GM19023 (cell line): ENCODE measurements around the gene CHAD.
A peak's percentile ranks its signal among the peaks of the same experiment; 100 is the strongest.

Source experiments
- ATAC-seq: cut with Tn5 transposase; IDR thresholded peaks from one replicate; pipeline ENCODE4 v1.9.1; 2021; ENCODE audit warnings: mild to moderate bottlenecking, moderate library complexity; ENCODE audit not compliant: unreplicated experiment

The CHAD gene, protein sequence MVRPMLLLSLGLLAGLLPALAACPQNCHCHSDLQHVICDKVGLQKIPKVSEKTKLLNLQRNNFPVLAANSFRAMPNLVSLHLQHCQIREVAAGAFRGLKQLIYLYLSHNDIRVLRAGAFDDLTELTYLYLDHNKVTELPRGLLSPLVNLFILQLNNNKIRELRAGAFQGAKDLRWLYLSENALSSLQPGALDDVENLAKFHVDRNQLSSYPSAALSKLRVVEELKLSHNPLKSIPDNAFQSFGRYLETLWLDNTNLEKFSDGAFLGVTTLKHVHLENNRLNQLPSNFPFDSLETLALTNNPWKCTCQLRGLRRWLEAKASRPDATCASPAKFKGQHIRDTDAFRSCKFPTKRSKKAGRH

DNA sequence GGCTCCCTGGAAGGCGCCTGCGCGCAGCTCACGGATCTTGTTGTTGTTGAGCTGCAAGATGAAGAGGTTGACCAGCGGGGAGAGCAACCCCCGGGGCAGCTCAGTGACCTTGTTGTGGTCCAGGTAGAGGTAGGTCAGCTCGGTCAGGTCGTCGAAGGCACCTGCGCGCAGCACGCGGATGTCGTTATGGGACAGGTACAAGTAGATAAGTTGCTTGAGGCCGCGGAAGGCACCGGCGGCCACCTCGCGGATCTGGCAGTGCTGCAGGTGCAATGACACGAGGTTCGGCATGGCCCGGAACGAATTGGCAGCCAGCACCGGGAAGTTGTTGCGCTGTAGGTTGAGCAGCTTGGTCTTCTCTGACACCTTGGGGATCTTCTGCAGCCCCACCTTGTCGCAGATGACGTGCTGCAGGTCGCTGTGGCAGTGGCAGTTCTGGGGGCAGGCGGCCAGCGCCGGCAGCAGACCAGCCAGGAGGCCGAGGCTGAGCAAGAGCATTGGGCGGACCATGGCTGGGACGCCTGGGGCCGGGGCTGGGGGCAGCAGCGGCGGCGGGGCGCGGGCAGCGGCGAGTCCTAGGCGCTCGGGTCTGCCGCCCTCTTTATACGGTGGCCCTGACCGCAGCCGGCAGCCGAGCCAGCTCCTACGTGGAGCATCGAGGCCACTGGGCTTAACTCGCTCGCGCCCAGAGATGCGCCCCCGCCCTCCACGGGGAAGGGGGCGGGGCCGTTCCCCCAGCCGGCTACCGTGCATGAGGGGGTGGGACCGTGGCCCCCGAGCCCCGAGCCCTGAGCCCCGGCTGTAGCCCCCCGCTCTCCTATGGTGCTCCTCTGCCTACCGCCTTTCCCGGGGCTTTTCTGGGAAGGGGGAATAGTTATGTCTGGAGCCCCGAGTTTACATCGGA lies at the start of gene CHAD:
Gene CHAD (minus strand): TSS at position 577 of the 904 bp plus-strand sequence. CDS start 67 bp downstream, at position 510.
- no peak for ATAC-seq

DNA sequence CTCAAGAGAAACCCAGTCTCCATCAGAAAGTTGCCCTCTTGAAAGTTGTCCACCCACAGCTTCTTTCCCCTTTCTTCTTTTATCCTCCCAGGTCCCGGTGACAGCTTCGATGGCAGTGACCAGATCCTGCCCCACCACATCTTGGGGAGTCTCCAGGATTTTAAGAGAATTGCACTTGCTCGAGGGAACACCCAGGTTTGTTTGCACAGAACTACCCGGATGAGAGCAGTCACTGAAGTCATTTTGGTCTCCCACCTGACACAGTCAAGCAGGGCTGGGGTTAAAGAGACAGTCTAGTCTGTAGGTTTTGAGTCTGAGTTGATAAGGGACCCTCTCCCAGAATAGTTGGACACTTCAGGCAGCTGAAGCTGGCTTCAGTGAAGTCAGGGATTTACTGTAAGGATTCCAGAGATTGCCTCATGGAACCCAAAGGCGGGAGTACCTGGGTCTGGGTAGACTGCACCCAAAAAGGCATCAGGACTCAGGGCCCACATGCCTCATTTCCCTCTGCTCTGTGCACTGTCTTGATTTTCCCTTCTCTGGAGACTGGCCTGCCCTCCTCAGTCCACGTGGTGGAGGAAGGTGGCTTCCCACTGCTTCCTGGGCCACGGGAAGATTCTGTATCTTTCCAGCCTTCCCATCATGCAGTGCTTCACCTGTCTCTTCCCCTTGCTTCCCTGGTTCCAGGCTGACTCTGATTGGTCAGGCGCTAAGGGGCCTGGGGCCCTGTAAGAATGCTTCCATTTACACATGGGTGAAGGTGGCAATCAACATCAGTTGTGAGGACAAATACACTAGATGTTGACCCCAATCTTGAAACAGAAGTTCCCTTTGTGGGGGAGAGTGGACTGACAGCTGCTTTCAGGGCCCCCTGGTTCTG lies 49.1 kb upstream of the CHAD start:
- ATAC-seq, result no peak

DNA sequence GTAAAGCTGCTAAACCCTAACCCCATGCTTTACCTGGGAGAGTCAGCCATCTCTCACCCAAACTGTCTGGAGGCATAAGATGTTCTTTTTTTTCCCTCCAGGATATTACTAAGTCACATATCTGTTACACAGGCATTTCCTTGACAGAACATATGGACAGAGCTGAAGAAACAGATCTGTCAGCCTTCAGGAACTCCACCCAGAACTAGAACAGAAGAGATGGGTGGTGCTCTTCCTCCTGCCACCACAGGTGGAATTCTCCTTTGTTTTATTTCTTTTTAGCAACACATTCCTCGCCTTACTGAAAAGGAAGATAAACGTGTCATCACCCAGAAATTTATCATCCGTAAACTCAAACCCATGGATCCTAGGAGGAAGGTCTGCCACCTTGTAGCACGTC lies 48.3 kb upstream of the CHAD start:
- no peak for ATAC-seq

DNA sequence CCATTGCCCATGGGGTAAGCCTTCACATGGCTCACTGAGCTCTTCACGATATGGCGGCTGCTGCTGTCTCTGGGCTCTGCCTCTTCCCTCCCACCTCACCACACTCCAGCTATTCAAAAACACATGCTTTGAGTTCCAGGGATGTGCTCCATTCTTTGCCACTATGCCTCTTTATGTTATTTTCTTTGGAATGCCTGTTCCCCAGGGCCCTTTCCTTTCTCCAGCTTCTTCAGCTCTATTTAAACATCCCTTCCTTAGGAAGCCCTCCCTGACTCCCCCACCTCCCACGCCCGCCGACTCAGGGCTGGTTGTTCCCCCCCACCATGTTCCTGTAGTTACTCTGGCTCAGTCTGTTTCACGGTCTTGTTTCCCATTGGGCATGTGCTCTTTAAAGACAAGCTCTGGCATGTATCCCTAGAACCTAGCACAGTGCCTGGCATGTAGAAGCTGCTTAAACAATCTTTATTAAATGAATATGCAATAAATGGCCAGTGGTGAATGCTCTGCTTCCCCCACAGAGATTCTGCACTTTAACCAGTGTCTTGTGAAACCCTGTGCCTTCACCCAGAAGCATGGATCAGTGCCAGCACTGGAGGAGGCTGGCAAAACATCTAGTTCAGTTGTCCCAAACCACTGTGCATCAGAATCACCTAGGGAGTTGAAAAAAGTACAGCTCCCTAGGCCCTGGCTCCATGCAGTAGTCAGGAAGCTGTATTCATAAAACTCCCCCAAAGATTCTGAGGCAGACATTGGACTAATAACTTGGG lies 46.4 kb upstream of the CHAD start:
- no peak for ATAC-seq

DNA sequence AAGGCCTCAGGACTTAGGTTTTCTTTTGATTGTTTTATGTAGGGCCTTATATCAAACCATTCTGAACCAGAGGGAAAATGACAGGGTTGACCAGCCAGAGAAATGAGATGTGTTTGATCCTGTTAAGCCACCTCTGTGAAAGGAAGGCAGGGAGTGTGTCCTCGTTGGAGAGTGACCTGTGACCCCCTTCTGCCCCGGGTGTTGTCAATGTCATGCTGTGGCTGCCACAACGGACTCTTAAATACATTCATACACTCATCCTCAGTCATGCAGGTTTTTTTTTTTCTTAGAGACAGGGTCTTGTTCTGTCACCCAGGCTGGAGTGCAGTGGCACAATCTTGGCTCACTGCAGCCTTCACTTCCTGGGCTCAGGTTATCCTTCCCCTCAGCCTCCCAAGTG lies 45.7 kb upstream of the CHAD start:
- no peak for ATAC-seq

DNA sequence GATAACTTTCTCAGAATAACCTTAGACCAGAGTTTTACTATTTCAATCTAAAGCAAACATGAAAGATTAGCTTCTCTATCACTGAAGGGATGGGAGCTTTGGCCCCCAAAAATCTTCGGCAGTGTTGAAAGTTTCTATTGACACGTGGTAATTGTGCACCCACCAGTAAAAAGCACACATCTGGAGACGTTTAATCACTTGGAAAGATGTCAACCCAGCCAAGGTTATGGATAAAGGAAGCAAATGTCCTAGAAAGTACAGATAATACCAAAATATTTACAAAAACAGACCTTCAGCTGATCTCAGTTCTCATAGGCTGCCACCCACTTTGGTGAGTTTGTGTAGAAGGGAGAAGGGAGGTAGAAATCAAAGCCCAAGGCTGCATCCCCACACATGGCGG lies 44.8 kb upstream of the CHAD start:
- ATAC-seq, result no peak

DNA sequence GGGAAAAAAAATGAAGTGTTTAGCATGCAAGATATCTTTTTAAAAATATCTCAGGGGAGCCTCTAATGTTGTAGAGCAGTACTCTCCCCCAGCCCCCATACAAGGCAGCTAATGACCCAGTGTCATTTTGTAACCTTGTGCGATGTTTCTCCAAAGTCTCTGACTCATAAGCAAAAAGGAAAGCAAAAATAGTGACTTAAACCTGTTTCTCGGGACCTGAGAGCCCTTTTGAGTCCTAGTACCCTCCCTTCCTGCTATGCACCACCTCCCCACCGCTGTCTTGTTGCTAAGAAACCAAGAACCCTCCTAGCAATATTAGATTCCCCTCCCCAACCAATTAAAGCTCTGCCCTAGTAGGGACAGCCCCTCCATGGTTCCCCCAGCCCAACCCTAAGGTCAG lies 42.4 kb upstream of the CHAD start:
- ATAC-seq, result peak; percentile 79

DNA sequence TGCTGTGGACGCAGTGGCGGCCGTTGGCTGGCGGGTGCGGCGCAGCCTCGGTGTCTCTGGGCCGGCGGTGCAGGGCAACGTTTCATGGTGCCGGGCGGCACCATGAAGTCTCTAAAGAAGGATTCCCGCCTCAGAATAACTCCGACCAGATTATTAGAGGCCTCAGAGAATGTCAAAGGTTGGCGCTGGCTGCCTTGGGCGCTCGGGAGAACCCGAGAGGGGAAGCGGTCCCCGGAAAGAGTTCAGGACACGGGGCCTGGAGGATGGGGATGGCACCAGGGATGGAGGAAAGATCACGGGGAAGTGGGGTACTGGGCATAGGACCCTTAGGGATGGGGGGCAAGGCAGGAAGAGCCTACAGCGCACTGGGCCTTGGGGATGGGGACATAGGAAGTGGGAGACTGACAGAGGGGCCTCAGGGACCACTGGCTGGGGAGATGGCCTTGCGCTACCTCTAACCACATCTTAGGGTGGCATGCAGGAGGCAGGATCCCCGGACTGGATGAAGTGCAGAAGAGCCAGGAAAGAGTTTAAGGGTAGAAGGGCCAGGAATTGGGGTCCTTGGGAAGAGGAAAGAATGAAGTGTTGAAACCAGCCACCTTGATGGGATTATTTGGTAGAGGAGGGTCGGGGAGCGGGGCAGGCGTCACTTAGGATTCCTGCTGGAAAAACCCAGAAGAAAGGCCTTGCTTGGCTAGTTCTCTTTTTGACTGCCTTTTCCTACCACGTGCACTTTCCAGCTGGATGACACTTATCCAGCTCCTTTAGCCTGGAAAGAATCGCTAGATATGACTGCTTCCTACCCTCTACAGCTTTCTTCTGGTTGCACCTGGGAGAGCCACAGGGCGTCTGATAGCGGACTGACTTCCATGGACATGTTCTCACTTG lies 40.1 kb upstream of the CHAD start:
- ATAC-seq, result no peak

DNA sequence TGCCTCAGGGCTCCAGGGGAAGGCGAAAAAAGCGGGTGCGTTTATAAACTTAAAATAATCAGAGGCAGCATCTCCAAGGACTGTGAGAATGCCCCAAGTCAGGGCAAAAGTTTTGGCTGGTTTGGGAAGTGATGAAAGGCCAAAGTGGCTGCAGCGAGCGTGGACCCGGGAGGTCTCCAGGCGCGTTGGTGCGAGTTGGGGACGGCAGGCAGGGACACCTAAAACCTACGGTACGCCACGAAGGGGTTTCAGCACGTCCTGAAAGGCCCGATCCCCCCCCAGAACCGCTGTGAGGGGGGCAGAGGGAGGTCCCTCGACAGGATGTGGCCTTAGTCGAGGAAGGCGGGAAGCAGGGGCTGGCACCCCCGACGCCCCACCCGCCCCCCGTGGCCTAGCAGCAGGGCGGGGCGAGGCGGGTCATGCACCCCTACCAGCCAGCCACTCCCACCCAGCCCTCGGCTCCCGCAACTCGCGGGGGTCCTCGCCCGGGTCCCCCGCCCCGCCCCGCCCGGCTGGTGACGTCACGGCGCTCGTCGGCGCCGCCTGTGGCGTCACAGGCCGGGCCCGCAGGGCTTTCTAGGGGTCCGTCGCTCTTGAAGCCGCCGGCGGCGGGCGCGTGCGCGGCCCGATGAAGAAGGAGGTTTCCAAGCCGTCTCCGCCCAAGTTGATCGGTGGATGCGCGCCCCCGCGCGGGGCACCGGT lies 39.3 kb upstream of the CHAD start, which contains the start of gene MYCBPAP:
Gene MYCBPAP (plus strand): TSS at position 569 of the 702 bp plus-strand sequence. CDS start 236 bp downstream, outside the sequence.
- no peak for ATAC-seq

DNA sequence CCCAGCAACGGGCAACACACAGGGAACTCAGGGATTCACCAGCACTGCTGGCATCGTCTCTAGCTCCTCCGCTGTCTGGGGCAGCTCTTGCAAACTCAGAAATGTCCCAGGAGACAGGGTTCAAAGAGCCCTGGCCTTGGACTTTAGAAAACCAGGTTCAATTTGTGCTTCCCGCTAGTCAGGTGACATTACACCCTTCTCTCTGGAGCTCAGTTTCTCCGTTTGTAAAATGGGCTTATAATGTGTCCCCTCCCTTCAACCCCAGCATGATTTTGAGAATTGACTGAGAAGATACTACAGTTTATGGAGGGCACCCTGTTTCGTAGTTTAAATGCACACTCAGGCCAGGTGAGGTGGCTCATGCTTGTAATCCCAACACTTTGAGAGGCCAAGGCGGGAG lies 37.6 kb upstream of the CHAD start:
- ATAC-seq, result no peak

DNA sequence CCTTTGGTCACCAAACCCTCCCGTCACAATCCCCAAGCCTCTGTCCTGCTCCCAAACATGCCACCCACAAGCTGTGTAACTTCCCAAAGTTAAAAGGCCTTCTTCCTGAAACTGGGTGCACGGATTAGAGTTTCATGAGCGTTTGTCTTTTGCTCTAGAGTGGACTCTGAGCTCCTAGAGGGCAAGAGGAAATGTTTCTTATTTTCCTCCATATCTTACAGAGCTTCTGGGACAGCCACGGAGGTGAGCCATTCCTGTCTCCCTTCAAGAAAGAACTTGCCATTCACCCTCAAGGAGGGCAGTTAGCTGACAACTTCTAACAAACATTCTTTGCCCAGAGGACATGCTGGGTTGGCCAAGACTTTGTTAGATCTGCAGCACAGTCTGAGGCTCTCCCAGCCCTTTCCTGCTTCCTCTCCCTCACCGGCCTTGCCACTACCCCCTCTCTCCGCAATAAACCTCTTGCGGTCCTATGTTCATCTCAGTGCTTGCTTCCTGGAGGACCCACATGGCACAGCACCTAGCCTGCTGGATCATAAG lies 37.0 kb upstream of the CHAD start:
- no peak for ATAC-seq

DNA sequence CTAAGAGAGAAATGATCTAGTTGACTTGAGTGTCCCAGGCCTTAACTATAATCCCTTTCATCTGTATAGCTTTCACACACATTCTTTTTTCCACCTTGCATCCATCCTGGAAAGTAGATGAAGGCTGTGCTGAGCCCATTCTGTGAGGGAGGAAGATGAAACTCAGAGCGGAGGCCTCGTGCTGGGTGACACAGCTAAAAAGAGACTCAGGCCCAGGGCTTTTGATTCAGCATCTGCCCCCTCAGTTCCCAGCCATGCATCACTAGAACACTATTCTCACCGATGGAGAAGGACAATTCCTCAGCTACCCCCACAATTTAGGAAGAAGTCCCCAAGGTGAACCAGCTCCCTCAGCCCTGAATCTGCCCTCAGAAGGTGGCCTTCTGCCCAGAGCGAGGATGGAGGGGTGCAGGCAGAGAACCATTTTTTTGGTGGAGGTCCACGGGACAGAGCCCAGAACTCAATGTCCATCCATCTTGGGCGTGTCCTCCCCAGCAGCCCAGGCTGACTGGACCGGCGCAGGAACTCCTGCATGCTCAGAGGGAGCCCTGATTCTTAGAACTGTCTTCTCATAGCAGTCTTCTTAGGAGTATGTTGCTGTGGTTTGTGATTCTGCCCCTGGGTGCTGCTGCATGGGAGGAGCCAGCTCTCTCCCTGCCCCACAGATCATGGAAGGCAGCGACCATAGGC lies 33.8 kb upstream of the CHAD start:
- ATAC-seq, result no peak

DNA sequence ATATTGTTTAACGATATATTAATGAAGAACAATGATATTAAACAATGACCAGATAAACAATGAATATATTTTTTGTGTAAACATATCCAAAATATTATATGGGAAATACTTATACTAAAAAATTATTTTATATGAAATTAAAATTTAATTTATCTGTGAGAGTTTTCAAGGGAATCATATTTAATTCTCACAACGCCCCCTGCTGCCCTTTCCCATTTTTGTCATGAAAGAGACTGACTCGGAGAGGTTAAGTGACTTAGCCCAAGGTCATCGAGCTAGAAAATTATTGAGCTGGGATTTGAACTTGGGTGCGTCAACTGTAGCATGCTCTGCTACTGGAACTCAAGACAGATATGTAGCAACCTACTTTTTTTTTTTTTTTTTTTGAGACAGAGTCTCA lies 32.4 kb upstream of the CHAD start:
- ATAC-seq, result no peak

DNA sequence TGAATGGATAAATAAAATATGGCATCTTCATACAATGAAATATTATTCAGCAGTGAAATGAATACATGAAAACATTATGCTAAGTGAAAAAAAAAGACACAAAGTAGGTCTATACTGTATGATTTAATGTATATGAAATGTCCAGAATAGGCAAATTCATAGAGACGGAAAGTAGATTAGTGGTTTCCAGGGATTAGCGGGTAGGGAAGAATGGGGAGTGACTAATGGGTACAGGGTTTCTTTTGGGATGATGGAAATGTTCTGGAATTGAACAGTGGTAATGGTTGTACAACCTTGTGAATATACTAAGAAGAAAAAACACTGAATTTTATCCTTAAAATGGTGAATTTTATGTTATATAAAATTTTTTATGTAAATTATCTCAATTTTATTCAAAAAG lies 31.0 kb upstream of the CHAD start:
- ATAC-seq, result no peak

DNA sequence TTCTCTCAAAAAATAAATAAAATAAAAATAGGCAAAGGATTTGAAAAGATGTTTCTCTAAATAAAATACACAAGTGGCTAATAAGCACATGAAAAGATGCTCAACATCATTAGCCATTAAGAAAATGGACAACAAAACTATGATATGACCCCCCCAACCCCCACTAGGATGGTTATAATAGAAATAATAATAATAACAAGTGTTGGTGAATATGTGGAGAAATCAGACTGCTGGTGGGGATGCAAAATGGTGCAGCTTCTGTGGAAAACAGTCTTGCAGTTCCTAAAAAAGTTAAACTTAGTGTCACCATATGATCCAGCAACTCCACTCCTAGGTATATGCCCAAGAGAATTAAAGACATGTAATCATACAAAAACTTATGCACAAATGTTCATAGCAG lies 30.6 kb upstream of the CHAD start:
- no peak for ATAC-seq

DNA sequence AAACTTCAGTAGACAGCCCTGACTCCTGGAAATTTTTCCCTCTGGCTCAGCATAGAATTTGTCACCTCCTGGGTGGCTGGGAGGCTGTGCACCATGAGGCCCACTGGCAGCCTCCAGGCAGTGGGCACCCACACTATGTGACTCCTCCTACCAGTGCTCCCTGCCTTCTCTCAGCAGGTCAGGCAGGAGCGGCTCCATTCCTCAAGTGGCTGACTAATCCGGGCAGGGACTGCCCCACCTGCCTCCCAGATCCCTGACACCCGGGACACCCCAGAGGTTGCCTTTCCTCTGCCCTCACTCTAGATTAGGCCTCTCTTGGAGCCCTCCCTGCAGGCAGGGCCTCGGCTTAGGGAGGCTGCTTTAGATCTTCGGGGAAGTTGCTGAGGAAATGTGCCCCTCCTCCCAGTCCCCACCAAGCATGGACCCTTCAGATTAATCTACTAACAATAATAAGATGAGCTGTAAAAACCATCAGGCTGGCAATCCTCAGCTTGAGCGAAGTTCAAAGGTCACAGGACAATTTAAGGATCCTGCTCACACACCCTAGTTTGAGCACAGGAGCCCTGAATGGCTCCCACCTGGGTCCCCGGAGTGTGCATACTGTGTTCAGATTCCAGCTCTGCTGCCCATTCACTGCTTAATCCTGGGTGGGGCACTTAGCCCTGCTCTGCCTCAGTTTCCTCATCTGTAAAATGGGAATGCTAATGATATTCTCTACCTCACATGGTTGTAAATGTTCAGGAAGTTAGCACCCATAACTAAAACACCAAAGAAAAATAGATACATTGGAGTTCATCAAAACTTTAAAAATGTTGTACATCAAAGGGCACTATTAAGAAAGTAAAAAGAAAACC lies 29.6 kb upstream of the CHAD start:
- no peak for ATAC-seq

DNA sequence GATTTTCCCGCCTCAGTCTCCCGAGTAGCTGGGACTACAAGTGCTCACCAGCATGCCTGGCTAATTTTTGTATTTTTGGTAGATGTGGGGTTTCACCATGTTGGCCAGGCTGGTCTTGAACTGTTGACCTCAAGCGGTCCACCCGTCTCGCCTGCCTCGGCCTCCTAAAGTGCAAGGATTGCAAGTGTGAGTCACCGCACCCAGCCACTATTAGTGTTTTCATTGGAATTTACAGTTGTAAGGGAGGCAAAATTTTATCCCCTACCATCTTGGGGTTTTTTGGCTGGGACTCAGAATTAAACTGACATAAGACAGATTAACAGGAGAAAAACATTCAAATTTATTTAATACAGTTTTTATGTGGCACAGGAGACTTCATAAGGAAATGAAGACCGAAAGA lies 27.2 kb upstream of the CHAD start:
- ATAC-seq, result no peak
